Measurements from ENCODE around the gene TMEM151B. TPM values are rescaled to one million over a fixed set of nuclear protein-coding genes. Genes with fewer than 3 reads are reported as not detected.

TMEM151B gene
- total and polyA plus RNA-seq, 10 of the 15 experiments (the other 5 are each of a cell fraction or from before 2014, with no cell fraction given) = 0.01 to 0.19 (median 0.05) TPM; not detected in 6

DNA sequence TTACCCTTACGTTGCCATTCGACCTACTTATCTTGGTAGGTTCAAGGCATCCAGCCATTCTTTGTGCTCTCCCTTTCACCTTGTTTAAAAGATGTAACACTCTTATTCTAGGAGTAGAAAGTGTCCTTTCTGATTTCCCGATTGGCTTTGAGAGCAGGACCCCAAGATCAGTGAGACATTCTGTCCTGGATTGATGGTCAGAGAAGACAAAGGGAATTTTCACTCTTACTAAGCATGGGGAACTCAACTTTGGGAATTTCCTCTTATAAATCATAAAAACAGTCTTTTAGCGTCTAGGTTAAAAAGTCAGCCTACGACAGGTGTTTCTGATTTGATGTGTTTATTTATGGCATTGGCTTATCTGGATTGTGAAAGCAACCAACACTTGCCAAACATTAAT lies 45.7 kb downstream of the TMEM151B start (continued):
- TF ChIP-seq, protein P1, sequence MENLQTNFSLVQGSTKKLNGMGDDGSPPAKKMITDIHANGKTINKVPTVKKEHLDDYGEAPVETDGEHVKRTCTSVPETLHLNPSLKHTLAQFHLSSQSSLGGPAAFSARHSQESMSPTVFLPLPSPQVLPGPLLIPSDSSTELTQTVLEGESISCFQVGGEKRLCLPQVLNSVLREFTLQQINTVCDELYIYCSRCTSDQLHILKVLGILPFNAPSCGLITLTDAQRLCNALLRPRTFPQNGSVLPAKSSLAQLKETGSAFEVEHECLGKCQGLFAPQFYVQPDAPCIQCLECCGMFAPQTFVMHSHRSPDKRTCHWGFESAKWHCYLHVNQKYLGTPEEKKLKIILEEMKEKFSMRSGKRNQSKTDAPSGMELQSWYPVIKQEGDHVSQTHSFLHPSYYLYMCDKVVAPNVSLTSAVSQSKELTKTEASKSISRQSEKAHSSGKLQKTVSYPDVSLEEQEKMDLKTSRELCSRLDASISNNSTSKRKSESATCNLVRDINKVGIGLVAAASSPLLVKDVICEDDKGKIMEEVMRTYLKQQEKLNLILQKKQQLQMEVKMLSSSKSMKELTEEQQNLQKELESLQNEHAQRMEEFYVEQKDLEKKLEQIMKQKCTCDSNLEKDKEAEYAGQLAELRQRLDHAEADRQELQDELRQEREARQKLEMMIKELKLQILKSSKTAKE (IDR thresholded peaks at IDR 0.05; ENCODE audit: low read depth, poor library complexity, severe bottlenecking) = no peak
- no peak for TF ChIP-seq EED (IDR thresholded peaks at IDR 0.05; ENCODE audit: low read depth)
- TF ChIP-seq ZZZ3 (IDR thresholded peaks at IDR 0.05; ENCODE audit: control insufficient read depth, insufficient read length, low read depth) = no peak
- TF ChIP-seq, protein P2, sequence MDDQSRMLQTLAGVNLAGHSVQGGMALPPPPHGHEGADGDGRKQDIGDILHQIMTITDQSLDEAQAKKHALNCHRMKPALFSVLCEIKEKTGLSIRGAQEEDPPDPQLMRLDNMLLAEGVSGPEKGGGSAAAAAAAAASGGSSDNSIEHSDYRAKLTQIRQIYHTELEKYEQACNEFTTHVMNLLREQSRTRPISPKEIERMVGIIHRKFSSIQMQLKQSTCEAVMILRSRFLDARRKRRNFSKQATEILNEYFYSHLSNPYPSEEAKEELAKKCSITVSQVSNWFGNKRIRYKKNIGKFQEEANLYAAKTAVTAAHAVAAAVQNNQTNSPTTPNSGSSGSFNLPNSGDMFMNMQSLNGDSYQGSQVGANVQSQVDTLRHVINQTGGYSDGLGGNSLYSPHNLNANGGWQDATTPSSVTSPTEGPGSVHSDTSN (IDR thresholded peaks at IDR 0.05; ENCODE audit: insufficient replicate concordance, low read depth, low read length) = no peak
- TF ChIP-seq ELK1 (IDR thresholded peaks at IDR 0.05; ENCODE audit: low read depth, low read length) = no peak
- no peak for TF ChIP-seq MEF2A (IDR thresholded peaks at IDR 0.05; ENCODE audit: insufficient read depth, low read depth, low read length)
- no peak for TF ChIP-seq NFYA (IDR thresholded peaks at IDR 0.05; ENCODE audit: borderline replicate concordance, low read depth, low read length)
- no peak for TF ChIP-seq SUZ12 (IDR thresholded peaks at IDR 0.05; ENCODE audit: unreplicated experiment)
- no peak for TF ChIP-seq ZNF384 (IDR thresholded peaks at IDR 0.05; ENCODE audit: borderline replicate concordance, low read depth, low read length)
- no peak for TF ChIP-seq NFIC (IDR thresholded peaks at IDR 0.05; ENCODE audit: low read depth, low read length)
- TF ChIP-seq CBX3 (IDR thresholded peaks at IDR 0.05; ENCODE audit: borderline replicate concordance, low read depth) = no peak
- TF ChIP-seq ESRRA (IDR thresholded peaks at IDR 0.05; ENCODE audit: low read length) = no peak
- TF ChIP-seq STAT1 (conservative IDR thresholded peaks at IDR 0.05) = no peak

All from GM12878 (cell line).